ENCODE measurements around the gene ZNF385C.
"Not testable (repeated sequence)": the region's sequence is repeated elsewhere in the genome, so short reads cannot be mapped to it uniquely, and the experiment has no call there.

ZNF385C gene, protein sequence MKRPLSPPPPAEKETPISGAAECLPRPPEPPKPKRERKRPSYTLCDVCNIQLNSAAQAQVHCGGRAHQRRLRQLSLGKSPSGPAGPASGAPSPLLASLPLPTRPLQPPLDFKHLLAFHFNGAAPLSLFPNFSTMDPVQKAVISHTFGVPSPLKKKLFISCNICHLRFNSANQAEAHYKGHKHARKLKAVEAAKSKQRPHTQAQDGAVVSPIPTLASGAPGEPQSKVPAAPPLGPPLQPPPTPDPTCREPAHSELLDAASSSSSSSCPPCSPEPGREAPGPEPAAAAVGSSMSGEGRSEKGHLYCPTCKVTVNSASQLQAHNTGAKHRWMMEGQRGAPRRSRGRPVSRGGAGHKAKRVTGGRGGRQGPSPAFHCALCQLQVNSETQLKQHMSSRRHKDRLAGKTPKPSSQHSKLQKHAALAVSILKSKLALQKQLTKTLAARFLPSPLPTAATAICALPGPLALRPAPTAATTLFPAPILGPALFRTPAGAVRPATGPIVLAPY

DNA sequence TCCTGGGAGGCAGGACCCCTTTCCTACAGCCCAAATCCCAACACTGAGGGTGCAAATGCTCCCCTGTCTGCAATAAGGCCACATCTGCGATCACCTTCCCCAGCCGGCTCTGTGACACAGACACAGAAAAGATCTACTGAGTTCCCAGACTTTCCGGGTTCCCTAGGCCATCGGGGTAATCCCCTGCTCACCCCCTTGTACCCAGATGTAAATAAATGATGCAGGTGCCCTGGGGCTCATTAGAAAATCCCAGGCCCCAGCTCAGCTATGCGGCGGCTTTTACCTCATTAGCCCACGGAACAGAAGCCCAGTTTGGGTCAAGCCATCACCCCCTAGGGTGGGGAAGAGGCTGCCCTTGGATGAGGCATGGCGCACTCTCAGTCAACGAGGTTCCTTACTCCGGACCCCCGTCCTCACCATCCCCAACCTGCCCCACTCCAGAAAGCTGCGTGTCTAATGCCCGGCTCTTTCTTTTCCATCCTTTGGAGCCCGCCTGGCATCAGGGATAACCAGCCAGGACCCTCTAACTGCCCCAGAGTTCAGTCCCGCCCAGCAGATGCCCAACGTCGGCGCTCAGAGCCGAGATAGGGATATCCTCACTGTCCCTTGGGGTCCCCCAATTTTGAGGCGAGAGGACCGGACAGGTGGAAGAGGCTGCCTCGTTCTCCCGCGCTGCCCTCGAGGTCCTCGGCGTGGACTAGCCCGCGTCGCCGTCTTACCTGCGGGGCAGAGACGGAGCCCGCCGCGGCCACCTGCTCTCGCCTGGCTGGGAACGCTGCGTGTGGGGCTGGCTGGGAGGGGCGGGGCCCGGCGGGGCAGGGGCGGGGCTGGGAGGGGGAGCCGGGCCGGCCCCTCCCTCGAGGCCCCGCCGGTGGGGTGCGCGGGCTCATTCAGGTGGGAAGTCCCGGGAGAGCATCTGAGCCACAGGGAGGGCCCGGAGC is at the start of gene ZNF385C:
Gene ZNF385C, minus strand, starts transcription at position 783 of the 941 bp plus-strand sequence. CDS start 35,417 bp downstream, outside the sequence.
- DNase-seq, result no peak
- H3K4me2 ChIP-seq (ENCODE audit: insufficient read depth, low read length), result no peak within 1 kb of the TSS

DNA sequence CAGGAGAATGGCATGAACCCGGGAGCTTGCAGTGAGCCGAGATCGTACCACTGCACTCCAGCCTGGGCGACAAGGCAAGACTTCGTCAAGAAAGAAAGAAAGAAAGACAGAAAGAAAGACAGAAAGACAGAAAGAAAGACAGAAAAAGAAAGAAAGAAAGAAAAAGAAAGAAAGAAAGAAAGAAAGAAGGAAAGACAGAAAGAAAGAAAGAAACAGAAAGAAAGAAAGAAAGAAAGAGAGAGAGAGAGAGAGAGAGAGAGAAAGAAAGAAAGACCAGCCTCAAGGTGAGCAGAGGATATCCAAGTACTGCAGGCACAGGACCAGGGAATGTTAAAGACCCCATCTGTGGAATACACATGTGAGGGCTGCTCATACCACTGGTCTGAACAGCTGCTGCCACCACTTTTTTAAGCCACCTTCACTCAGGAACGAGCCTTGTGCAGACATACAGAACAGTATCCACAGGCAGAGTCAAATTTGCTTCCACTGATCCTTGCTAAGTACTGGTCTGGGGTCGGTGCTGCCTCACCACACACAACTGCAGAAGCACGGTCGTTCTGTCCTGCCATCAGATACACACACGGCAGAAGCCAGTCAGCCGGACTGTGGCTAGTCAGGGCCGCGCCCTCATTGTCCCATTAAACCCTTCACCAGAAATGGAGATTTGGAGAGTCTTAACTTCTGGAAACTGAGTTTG is 48.8 kb upstream of the ZNF385C start:
- ATAC-seq (ENCODE audit: insufficient read depth, low read depth), result no peak
- no peaks in the 10 kb centered on the region for H3K27me3 ChIP-seq (ENCODE audit: insufficient read depth, low read length, poor library complexity)
- H3K27ac ChIP-seq (ENCODE audit: low read length), result no peak overlapping the region
- H3K4me1 ChIP-seq (ENCODE audit: insufficient read depth, low read length), result peaks cover 7% of the 10 kb centered on the region
- H3K79me2 ChIP-seq (ENCODE audit: insufficient read depth, low read length), result peaks cover 92% of the 10 kb centered on the region
- no peak overlapping the region for H3K4me2 ChIP-seq (ENCODE audit: insufficient read depth, low read length)
- peaks cover 52% of the 10 kb centered on the region for H3K36me3 ChIP-seq (ENCODE audit: insufficient read depth, low read length)
- peaks cover 45% of the 10 kb centered on the region for H4K20me1 ChIP-seq (ENCODE audit: insufficient read depth, low read length)
- no peaks in the 10 kb centered on the region for H3K9me3 ChIP-seq (ENCODE audit: insufficient read depth, low read length, severe bottlenecking)
- no peak overlapping the region for H2AFZ ChIP-seq (ENCODE audit: low read depth, low read length)
- no peak overlapping the region for H3K4me3 ChIP-seq (ENCODE audit: low read depth in 1 of 2, low read length in 2 of 2)
- no peak for TF ChIP-seq EZH2 (IDR thresholded peaks at IDR 0.05; ENCODE audit: borderline replicate concordance, low read depth, low read length, severe bottlenecking)
- TF ChIP-seq, protein P1, sequence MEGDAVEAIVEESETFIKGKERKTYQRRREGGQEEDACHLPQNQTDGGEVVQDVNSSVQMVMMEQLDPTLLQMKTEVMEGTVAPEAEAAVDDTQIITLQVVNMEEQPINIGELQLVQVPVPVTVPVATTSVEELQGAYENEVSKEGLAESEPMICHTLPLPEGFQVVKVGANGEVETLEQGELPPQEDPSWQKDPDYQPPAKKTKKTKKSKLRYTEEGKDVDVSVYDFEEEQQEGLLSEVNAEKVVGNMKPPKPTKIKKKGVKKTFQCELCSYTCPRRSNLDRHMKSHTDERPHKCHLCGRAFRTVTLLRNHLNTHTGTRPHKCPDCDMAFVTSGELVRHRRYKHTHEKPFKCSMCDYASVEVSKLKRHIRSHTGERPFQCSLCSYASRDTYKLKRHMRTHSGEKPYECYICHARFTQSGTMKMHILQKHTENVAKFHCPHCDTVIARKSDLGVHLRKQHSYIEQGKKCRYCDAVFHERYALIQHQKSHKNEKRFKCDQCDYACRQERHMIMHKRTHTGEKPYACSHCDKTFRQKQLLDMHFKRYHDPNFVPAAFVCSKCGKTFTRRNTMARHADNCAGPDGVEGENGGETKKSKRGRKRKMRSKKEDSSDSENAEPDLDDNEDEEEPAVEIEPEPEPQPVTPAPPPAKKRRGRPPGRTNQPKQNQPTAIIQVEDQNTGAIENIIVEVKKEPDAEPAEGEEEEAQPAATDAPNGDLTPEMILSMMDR (IDR thresholded peaks at IDR 0.05; ENCODE audit: borderline replicate concordance, extremely low read depth, low read length, poor library complexity, severe bottlenecking), result no peak
- no peak overlapping the region for H3K9ac ChIP-seq (ENCODE audit: low read depth, low read length)
- DNase-seq, result no peak

More for the DNA sequence above, at the start of gene ZNF385C:
- Histone ChIP-seq H3K4me3 (ENCODE audit: low read depth in 1 of 2, low read length in 2 of 2) (no peak within 1 kb of the TSS), H2AFZ (ENCODE audit: low read depth, low read length) (no peak within 1 kb of the TSS), H4K20me1 (ENCODE audit: insufficient read depth, low read length) (no peaks in the 10 kb centered on the region), H3K27me3 (ENCODE audit: insufficient read depth, low read length, poor library complexity) (no peaks in the 10 kb centered on the region), H3K79me2 (ENCODE audit: insufficient read depth, low read length) (no peaks in the 10 kb centered on the region), H3K9ac (ENCODE audit: low read depth, low read length) (no peak within 1 kb of the TSS), H3K27ac (ENCODE audit: low read length) (no peak within 1 kb of the TSS), H3K4me1 (ENCODE audit: insufficient read depth, low read length) (no peaks in the 10 kb centered on the region), H3K9me3 (ENCODE audit: insufficient read depth, low read length, severe bottlenecking) (no peaks in the 10 kb centered on the region), H3K36me3 (ENCODE audit: insufficient read depth, low read length) (no peaks in the 10 kb centered on the region)
- ATAC-seq (ENCODE audit: insufficient read depth, low read depth), result no peak
- TF ChIP-seq EZH2 (IDR thresholded peaks at IDR 0.05; ENCODE audit: borderline replicate concordance, low read depth, low read length, severe bottlenecking), result no peak
- TF ChIP-seq, protein P1 (IDR thresholded peaks at IDR 0.05; ENCODE audit: borderline replicate concordance, extremely low read depth, low read length, poor library complexity, severe bottlenecking), result no peak

DNA sequence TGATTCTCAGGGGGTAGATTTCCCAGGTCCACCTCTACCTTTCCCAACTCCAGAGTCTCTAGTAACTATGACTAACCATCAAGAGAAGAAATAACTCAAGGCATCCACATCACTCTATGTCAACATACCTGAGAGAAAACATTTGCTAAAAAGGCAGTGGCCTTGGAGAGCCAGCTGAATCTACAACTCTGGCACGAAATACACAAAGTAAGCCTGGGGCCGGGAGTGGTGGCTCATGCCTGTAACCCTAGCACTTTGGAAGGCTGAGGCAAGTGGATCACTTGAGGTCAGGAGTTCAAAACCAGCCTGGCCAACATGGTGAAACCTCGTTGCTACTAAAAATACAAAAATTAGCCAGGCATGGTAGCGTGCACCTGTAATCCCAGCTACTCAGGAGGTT is 44.9 kb upstream of the ZNF385C start:
- H3K4me1 ChIP-seq (ENCODE audit: insufficient read depth, low read length); ATAC-seq (ENCODE audit: insufficient read depth, low read depth); H3K27ac ChIP-seq (ENCODE audit: low read length); H3K4me2 ChIP-seq (ENCODE audit: insufficient read depth, low read length); H2AFZ ChIP-seq (ENCODE audit: low read depth, low read length); H3K27me3 ChIP-seq (ENCODE audit: insufficient read depth, low read length, poor library complexity); H3K9me3 ChIP-seq (ENCODE audit: insufficient read depth, low read length, severe bottlenecking); H3K4me3 ChIP-seq (ENCODE audit: low read depth in 1 of 2, low read length in 2 of 2); DNase-seq; H3K9ac ChIP-seq (ENCODE audit: low read depth, low read length): not testable (repeated sequence)
- Histone ChIP-seq H3K79me2 (ENCODE audit: insufficient read depth, low read length) (peaks cover 93% of the 10 kb centered on the region), H3K36me3 (ENCODE audit: insufficient read depth, low read length) (peaks cover 46% of the 10 kb centered on the region), H4K20me1 (ENCODE audit: insufficient read depth, low read length) (peaks cover 61% of the 10 kb centered on the region)
